ENCODE results near the gene LCE6A.

DNA sequence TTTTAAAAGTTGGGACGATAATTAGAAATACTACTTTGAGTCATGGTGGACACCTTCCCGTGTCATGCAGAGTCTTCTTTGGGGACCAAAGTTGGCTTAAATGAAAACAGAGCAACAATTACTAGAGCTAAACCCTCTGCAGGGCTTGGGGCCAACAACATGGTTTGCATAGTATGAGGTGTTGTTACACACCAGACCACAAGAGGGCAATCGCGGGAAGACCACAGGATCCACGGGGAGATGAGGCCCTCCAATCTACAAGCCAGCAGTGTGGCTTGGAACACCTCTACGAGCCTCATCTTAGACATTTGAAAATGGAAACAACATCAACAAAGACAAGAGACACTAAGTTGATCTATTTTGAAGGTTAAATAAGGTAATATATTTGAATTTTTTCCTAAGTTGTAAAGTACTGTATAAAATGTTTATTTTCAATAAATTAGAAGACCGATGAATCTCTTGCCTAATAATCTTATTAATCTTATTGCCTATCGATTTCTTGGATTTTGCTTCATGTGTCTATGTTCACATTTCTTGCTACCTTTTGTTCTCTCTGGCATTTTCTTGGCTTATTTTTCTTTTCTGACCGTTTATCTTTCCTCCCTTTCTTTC is 27.3 kb downstream of the LCE6A start:
- no peak for TF ChIP-seq SP1 (IDR thresholded peaks at IDR 0.05)
- TF ChIP-seq NFRKB (IDR thresholded peaks at IDR 0.05): no peak
- TF ChIP-seq BHLHE40 (IDR thresholded peaks at IDR 0.05; ENCODE audit: borderline replicate concordance): no peak
- no peak for TF ChIP-seq ZNF384 (IDR thresholded peaks at IDR 0.05)
- no peak for TF ChIP-seq LEF1 (IDR thresholded peaks at IDR 0.05; ENCODE audit: borderline replicate concordance)
- no peak for TF ChIP-seq TARDBP (IDR thresholded peaks at IDR 0.05)
- TF ChIP-seq SUZ12 (IDR thresholded peaks at IDR 0.05): no peak
- no peak for TF ChIP-seq FOXK2 (IDR thresholded peaks at IDR 0.05)
- no peak for TF ChIP-seq PKNOX1 (IDR thresholded peaks at IDR 0.05)
- TF ChIP-seq HDGF (IDR thresholded peaks at IDR 0.05; ENCODE audit: borderline replicate concordance): no peak
- no peak for TF ChIP-seq L3MBTL2 (conservative IDR thresholded peaks at IDR 0.05)
- TF ChIP-seq FOXM1 (IDR thresholded peaks at IDR 0.05; ENCODE audit: borderline replicate concordance): no peak
- no peak for TF ChIP-seq FOXA1 (IDR thresholded peaks at IDR 0.05)
- TF ChIP-seq ARNT (IDR thresholded peaks at IDR 0.05): no peak

All from HEK293T (cell line).